HEK293 (cell line): ENCODE measurements around the gene KCNH8.

Source experiments
- PRDM1 ChIP-seq: fragments of 450-650 bp; formaldehyde crosslinking; IDR thresholded peaks from 2 replicates; pipeline ENCODE4; 2016; ENCODE audit warnings: missing biosample characterization, missing genetic modification characterization
- ZNF624 ChIP-seq: fragments of 450-650 bp; formaldehyde crosslinking; IDR thresholded peaks from 2 replicates; pipeline ENCODE4 v1.5.1; 2017; ENCODE audit warnings: missing biosample characterization, missing genetic modification characterization
- ZNF76 ChIP-seq: fragments of 450-650 bp; formaldehyde crosslinking; IDR thresholded peaks from 2 replicates; pipeline ENCODE4; 2016; ENCODE audit warnings: low read depth, missing biosample characterization, missing genetic modification characterization, borderline replicate concordance
- ZNF768 ChIP-seq: fragments of 450-650 bp; formaldehyde crosslinking; IDR thresholded peaks from 2 replicates; pipeline ENCODE4 v1.5.1; 2018; ENCODE audit warnings: missing biosample characterization, mild to moderate bottlenecking, missing genetic modification characterization

GRCh38 chr3:19392150-19392549 lies 243.8 kb downstream of the KCNH8 start:
- no peak for TF ChIP-seq ZNF768 (tag by site-specific recombination)
- TF ChIP-seq ZNF76 (tag by site-specific recombination): no peak
- TF ChIP-seq ZNF624 (tag by site-specific recombination): no peak
- TF ChIP-seq PRDM1 (tag by site-specific recombination): no peak
